Measurements from ENCODE around the gene IL17D. TPM values are rescaled to one million over a fixed set of nuclear protein-coding genes. Genes with fewer than 3 reads are reported as not detected.
"Not testable (repeated sequence)": the region's sequence is repeated elsewhere in the genome, so short reads cannot be mapped to it uniquely, and the experiment has no call there.

The IL17D gene
- total and polyA plus RNA-seq, 2 donors (not counting 3 experiments of a cell fraction or from before 2014, with no cell fraction given), result 4.0 to 6.1 TPM

DNA sequence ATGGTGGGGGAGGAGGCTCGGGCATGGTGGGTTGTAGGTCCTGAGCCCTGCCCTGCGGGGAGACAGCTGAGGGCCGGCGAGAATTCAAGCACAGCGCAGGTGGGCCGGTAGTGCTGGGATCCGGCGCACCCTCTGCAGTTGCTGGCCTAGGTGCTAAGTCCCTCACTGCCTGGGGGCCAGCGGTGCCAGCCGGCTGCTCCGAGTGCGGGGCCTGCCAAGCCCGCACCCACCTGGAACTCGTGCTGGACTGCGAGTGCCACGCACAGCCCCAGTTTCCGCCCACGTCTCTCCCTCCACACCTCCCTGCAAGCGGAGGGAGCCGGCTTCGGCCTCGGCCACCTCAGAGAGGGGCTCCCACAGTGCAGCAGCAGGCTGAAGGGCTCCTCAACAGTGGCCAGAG is 36.5 kb downstream of the IL17D start:
- POLR2A ChIA-PET, result no interaction called here
- BruUV-seq (replicated peaks), result no TSS peak

DNA sequence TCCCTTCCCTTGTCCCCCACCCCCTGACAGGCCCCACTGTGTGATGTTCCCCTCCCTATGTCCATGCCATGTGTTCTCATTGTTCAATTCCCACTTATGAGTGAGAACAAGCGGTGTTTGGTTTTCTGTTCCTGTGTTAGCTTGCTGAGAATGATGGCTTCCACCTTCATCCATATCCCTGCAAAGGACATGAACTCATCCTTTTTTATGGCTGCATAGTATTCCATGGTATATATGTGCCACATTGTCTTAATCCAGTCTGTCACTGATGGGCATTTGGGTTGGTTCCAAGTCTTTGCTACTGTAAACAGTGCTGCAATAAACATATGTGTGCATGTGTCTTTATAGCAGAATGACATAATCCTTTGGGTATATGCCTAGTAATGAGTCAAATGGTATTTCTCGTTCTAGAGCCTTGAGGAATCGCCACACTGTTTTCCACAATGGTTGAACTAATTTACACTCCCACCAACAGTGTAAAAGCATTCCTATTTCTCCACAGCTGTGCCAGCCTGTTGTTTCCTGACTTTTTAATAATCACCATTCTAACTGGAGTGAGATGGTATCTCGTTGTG is 40.4 kb downstream of the IL17D start:
- H3K4me2 ChIP-seq (ENCODE audit: insufficient read depth, low read length); H3K27me3 ChIP-seq (ENCODE audit: control insufficient read depth in 2 of 2, insufficient read depth in 2 of 2, low read length in 2 of 2); H4K20me1 ChIP-seq (replicated peaks; ENCODE audit: control insufficient read depth, extremely low read depth, insufficient read depth, low read length); intact Hi-C loops (cut with micrococcal nuclease); H3K4me3 ChIP-seq (replicated peaks in 1 of 3; ENCODE audit: insufficient read depth in 1 of 3, low read depth in 1 of 3, low read length in 3 of 3); dilution Hi-C loops (cut with MboI; ENCODE audit: extremely low pct_ligation_motif_present, low sequenced_read_pairs); H3K36me3 ChIP-seq (ENCODE audit: control insufficient read depth in 2 of 2, extremely low read depth in 1 of 2, insufficient read depth in 2 of 2, low read length in 2 of 2); H3K9me1 ChIP-seq (replicated peaks; ENCODE audit: control insufficient read depth, extremely low read depth, insufficient read depth, low read length); H3K9ac ChIP-seq (replicated peaks; ENCODE audit: extremely low read depth, insufficient read depth, low read length); H2AFZ ChIP-seq (ENCODE audit: low read depth, low read length); BruUV-seq (replicated peaks); POLR2A ChIA-PET; H3K9me3 ChIP-seq (replicated peaks; ENCODE audit: control insufficient read depth, insufficient read depth, low read length); H3K79me2 ChIP-seq (ENCODE audit: control insufficient read depth, insufficient read depth, low read length); DNase-seq (ENCODE audit: low read depth, low spot score); FAIRE-seq; H3K27ac ChIP-seq (ENCODE audit: insufficient read depth, low read depth, low read length); H3K4me1 ChIP-seq (ENCODE audit: control insufficient read depth, extremely low read depth, insufficient read depth, low read length): not testable (repeated sequence)
- CTCF ChIA-PET, result interaction anchor here (1.0 kb wide), 1 partner anchor 251 kb away, joined by 3 read pairs; no protein-coding TSS in a partner anchor

More for the DNA sequence above, 36.5 kb downstream of the IL17D start:
- Histone ChIP-seq H2AFZ (ENCODE audit: low read depth, low read length) (no peak overlapping the region), H3K36me3 (ENCODE audit: control insufficient read depth in 2 of 2, extremely low read depth in 1 of 2, insufficient read depth in 2 of 2, low read length in 2 of 2) (no peaks in the 10 kb centered on the region), H3K4me1 (ENCODE audit: control insufficient read depth, extremely low read depth, insufficient read depth, low read length) (no peaks in the 10 kb centered on the region), H3K79me2 (ENCODE audit: control insufficient read depth, insufficient read depth, low read length) (no peaks in the 10 kb centered on the region), H3K4me2 (ENCODE audit: insufficient read depth, low read length) (no peak overlapping the region), H3K9ac (replicated peaks; ENCODE audit: extremely low read depth, insufficient read depth, low read length) (no peak overlapping the region), H3K9me1 (replicated peaks; ENCODE audit: control insufficient read depth, extremely low read depth, insufficient read depth, low read length) (no peaks in the 10 kb centered on the region), H3K27ac (ENCODE audit: insufficient read depth, low read depth, low read length) (no peak overlapping the region), H4K20me1 (replicated peaks; ENCODE audit: control insufficient read depth, extremely low read depth, insufficient read depth, low read length) (no peaks in the 10 kb centered on the region), H3K27me3 (ENCODE audit: control insufficient read depth in 2 of 2, insufficient read depth in 2 of 2, low read length in 2 of 2) (no peaks in the 10 kb centered on the region), H3K4me3 (replicated peaks in 1 of 3; ENCODE audit: insufficient read depth in 1 of 3, low read depth in 1 of 3, low read length in 3 of 3) (no peak overlapping the region), H3K9me3 (replicated peaks; ENCODE audit: control insufficient read depth, insufficient read depth, low read length) (no peaks in the 10 kb centered on the region)
- DNase-seq (ENCODE audit: low read depth, low spot score) (no peak), FAIRE-seq (no peak)
- dilution Hi-C loops (cut with MboI; ENCODE audit: extremely low pct_ligation_motif_present, low sequenced_read_pairs), result no loop called here
- intact Hi-C loops (cut with micrococcal nuclease), result no loop called here
- CTCF ChIA-PET, result interaction anchor here (1.0 to 2.9 kb wide), 2 partner anchors 17 to 89 kb away, joined by 3 to 10 read pairs; no protein-coding TSS in a partner anchor
- TF ChIP-seq POLR2A (IDR thresholded peaks at IDR 0.05; ENCODE audit: low read depth, low read length) (no peak), POLR2AphosphoS5 (IDR thresholded peaks at IDR 0.05; ENCODE audit: insufficient read depth, low read depth, low read length) (no peak), CTCF (IDR thresholded peaks at IDR 0.05; ENCODE audit: extremely low read depth in 1 of 2, insufficient read depth in 1 of 2, low read depth in 1 of 2, low read length in 2 of 2) (no peak), EZH2 (IDR thresholded peaks at IDR 0.05; ENCODE audit: borderline replicate concordance, low read depth, low read length, severe bottlenecking) (no peak), FOS (IDR thresholded peaks at IDR 0.05; ENCODE audit: borderline replicate concordance, insufficient read depth, low read length) (no peak), MAX (IDR thresholded peaks at IDR 0.05; ENCODE audit: insufficient read depth, insufficient read length) (no peak), MYC (IDR thresholded peaks at IDR 0.05; ENCODE audit: low read depth, low read length) (no peak)
